HG03571 (cell line): ENCODE results near the gene KCTD17.

Experiments
- ATAC-seq: cut with Tn5 transposase; IDR thresholded peaks from one replicate; pipeline ENCODE4 v1.9.1; 2021; ENCODE audit not compliant: unreplicated experiment

KCTD17 gene

GRCh38 chr22:37039466-37039865, 12.1 kb upstream of the KCTD17 start:
- ATAC-seq: no peak

DNA sequence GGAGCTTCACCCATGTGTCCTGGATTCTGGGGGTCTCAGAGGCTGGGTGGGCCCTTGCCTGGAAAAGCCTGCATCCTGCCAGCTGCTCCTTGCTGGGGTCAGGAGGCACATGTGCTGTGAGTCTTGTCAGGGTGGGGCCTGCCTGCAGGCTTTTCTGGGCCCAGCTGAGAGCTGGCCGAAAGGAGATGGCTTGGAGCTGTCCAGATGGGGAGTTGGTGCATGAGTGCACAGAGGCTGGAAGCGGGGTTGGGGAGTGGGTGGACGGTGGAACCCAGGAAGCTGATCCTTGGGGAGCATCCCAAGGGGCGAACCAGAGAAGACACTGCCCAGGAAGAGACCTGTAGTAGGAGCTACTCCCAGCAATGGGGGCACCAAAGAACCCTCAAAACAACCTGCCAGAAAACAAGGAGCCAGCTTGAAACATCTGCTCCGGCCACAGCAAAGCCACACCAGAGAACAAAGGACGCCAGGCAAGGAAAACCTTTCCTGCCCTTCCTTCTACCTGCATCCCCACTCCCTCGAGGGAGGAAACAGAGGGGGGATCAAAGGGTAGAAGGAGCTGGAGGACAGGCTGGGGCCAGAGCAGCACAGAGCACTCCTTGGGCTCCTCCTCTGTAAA, 8.2 kb upstream of the KCTD17 start:
- no peak for ATAC-seq

GRCh38 chr22:37043828-37044538, 7.6 kb upstream of the KCTD17 start:
- no peak for ATAC-seq

DNA sequence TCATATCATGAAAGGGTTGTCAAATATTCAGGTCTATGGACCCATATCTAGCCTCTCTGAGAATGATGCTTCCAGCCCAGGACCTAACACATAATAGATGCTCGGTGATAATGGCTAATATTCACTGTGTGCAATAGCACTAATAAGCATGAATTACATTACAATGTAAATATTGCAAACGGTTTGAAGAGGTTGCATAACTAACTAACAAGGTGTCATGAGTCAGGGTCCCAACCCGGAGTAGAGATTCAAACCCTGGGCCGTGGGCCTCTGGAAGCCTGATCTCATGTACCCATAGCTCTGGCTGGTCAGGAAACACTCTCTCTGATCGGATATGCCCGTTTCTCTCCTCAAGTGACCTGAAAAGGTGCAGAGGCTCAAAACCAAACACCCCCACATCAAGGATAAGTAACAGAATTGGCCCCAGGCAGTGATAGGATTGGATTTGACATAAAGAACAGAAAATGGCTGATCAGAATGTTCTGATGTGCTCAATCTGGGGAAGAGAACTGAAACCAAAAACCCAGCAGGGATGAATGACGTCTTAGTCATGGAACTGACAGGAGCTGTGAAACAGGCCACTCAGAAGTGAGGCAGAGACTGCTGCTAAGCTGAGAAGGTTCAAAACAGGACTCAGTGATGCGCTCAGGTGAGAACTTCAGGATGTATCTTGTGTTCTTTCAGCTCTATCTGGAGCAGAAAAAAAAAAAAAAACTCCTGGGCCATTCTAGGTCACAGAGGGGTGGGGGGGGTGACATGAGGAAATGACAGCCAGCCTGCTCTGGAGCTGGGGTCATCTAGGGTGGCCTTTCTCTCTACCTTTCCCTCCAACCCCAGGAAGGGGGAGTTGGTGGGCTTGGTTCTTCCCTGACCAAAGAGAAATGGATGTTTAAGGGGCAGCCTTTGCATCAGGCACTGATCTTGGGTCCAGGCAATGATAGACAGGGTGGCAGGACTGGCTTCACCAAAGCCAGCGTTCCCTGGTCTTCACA, 6.6 kb upstream of the KCTD17 start:
- ATAC-seq: no peak

GRCh38 chr22:37045958-37046357, 5.6 kb upstream of the KCTD17 start:
- no peak for ATAC-seq

- ATAC-seq: no peak
Measured at GRCh38 chr22:37046589-37046988, 5.0 kb upstream of the KCTD17 start.

DNA sequence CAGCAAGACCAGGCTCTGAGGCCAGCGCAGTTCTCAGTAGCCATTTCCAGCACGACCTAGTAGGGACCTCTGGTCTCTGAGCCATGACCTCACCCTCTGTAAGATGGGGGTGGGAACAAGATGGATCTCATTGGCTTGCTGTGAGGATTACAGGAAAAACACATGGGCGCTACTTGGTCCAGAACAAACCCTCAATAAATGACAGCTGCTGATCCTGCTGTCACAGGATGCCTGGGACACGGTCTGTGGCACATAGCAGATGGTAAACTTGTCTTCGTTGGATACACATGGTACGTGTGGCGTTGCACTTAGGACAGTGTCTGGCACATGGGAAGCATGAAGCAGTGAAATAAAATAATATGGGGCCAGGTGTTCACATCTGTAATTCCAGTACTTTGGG, 4.5 kb upstream of the KCTD17 start:
- no peak for ATAC-seq

DNA sequence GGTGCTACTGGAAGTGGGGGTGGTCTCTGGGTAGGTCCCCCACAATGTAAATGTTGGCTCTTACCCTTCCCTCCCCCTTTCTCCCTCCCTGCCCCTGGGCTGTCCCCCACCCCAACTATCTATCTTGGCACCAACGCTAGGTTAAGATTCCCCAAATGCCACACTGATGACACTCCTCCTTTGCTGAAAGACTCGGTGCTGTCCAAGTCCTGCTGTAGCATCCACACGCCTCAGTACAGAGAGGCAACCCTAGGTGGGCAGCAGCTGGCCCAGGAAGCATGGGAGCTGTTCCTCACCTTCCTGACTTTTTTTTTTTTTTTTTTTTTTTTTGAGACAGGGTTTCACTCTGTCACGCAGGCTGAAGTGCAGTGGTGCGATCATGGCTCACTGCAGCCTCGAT, 3.4 kb upstream of the KCTD17 start:
- ATAC-seq: no peak

GRCh38 chr22:37049224-37049623, 2.3 kb upstream of the KCTD17 start:
- ATAC-seq: no peak

- no peak for ATAC-seq
Measured at GRCh38 chr22:37050913-37051312, 629 bp upstream of the KCTD17 start.

DNA sequence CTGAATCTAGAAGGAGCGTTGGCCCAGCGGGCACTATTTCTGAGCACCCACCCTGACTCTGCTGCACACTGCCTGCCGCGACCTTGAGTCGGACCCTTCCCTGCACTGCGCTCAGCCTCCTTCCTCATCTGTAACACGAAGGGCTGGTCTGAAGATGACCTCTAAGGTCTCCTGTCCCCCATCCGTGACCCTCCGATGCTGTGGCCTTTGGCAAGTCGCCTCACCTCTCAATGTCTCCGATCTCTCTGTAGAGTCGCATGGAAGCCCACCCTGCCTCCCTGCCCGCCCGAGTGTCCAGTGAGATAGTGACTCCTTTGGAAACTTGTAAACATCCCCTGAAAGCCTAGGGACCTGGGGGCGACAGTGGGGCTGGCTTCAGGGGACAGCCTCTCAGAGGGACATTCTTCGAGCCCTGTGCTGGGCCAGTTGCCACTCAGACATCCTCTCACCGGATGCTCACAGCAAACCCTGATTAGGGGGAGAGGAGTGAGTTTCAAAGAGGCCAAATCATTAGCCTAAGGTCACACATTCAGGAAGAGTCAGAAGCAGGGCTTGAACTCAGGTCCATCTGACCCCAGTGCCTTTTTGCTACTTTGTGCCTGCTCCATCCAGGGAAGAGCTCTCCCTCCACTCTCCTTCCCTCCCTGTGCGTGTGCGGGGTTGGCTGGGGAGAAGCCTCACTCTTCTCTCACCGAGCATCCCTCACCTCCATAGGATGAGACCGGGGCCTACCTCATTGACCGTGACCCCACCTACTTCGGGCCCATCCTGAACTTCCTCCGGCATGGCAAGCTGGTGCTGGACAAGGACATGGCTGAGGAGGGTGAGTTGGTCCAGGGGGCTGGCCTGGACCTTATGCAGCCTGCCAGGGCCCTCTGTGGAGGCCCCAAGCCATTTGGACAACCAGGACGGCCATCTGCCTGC, 1.1 kb downstream of the KCTD17 start:
- ATAC-seq: no peak

DNA sequence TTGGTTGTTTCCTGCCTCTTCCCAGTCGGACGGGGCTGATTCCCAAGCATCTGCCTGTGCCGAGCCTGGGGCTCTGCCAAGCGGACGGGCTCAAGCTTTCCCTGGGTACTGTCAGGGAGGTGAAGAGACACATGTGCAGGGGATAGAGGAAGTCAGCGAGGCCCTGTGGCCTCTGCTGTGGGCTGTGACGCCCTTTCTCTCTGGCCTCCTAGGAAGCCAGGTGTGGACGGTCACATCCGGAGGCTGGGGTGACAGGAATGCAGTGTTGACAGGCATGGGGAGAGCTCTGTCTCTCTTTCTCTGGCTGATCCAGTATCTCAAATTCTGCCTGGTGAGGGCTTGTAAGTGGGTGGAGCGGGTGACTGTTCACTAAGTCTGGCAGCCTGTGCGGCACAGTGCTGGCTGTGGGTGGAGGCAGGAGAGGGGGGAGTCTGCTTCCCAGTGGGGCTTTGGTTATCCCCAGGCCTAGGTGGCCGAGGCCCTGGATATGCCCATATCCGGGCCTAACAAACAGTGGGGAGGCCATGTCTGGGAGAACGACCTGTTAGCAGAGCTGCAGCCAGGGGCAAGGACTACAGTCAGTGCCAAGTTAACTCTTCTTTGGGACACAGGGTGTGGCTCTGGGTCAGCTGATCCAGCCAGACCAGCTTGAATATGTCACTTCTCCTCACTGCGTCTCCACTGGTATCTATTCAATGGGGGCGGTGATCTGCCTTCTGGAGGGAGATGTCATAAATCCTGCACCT, 1.9 kb downstream of the KCTD17 start:
- ATAC-seq: no peak

- ATAC-seq: no peak
Measured at GRCh38 chr22:37054056-37054395, 2.5 kb downstream of the KCTD17 start.

DNA sequence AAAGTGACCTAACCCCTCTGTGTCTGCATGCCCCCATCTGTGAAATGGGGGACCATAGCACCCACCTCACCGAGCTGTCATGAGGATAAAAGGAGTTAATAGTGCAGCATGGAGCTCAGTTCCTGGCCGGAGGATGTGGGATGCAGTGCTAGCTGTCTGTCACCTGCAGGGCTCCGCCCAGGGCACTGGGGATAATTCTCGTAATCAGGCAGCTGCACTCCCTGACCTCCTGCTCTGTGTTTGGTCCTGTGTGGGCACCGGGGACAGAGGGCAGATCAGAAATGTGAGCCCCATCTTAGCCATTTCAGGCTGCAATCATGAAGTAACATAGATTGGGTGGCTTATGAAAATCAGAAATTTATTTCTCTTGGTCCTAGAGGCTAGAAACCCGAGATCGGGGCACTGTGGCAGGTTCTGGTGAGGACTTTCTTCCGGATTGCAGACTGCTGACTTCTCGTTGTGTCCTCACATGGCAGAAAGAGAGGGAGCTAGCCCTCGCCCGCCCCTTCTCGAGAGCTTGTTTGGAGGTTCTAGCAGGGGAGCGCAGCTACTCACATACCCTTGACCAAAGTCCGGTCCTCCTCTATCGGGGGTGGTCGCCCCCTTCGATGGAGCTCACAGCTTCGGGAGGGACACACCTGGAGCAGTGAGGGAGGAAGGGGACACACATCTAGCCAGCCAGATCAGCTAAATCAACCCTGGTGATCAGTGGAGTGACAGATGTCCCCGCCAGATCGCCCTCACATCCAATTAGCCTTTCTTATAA, 3.2 kb downstream of the KCTD17 start:
- ATAC-seq: no peak

- ATAC-seq: no peak
Measured at GRCh38 chr22:37056246-37056645, 4.7 kb downstream of the KCTD17 start.

GRCh38 chr22:37057226-37057625, 5.7 kb downstream of the KCTD17 start:
- ATAC-seq: no peak

GRCh38 chr22:37057796-37058510, 6.4 kb downstream of the KCTD17 start:
- ATAC-seq: no peak

DNA sequence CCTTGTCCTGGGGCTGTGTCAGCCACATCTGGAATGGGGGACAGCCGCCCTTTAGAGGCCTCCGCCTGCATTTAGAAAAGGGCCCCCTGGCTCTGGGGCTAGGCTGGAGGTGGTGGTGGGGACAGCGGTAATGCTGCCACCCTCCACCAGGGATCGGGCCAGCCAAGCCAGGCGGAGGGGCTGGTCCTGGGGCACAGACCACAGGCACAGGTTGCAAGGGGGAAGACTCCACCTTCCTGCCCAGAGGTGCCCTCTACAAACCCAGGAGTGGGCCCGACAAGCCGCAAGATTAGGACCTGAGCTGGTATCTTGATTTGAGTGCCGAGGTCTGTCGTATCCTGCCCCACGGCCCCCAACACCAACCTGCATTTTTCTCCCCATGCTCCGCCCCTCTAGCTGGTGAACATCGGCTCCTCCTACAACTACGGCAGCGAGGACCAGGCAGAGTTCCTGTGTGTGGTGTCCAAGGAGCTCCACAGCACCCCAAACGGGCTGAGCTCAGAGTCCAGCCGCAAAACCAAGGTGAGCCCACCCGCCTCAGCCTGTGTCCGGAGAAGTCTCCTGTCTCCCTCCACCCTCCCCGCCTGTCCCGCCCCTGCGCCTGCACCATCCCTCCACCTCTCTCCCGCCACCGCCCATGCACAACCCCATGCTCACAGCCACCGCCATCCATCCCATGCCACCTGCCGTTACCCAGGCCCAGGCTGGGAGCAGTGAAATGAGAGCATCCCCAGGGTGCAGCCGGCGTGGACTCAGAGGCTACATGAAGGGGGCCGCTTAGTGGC, 7.6 kb downstream of the KCTD17 start:
- ATAC-seq: no peak
